ENCODE data around the gene ABI2.

The ABI2 gene

DNA sequence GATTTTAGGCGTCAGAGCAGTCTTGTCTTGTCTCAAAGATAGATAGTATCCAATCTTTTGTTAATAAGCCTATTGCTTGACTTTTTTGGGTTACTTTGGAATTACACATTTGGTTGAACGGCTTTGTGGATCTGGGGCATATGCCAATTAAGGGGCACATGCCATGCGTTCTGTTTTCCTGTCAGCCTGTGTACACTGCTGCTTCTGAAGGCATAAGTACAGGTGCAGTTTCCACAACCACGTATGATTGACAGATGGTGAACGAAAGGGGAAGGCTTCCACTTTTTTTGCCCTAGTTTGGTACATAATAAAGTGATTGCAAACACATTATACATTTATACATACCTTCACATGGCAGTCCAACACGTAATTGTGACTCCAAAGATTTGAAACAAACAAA is 104.6 kb downstream of the ABI2 start:
- no peak for DNase-seq

DNA sequence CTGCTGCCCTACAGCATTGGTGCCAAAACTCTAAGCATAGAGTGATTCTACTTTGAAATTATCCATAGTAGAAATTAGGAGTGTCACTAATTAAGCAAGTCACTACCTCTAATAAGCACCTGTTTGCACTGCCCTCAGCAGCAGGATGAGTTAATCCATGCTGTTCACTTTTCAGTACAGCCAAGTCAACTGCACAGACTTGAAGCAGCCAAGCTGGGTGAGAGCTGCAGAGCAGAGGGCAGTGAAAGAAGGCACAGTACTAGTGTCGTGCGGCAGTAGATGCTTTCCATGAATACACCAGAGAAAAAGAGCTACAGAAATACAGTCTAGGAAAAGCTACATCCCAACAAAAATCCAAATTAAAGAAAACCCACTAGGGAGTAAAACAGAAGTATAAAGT is 108.3 kb downstream of the ABI2 start:
- DNase-seq = no peak

DNA sequence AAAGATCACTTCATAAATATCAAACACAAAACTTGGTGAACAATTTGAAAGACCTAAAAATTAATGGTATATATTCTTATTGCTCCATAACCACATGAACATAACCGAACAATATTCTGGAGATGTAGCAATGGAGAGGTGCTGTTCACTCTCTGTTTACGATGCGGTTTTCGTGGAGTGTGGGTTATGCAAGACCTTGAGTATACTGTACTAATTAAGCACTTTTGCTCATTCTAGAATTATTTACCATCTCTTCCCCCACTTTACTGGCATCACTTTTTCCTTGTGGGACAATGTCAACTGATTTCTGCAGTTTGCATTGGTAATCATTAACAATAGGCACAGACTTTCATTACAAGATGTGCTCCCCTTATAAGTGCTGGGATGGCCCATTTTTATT is 109.3 kb downstream of the ABI2 start:
- no peak for DNase-seq

DNA sequence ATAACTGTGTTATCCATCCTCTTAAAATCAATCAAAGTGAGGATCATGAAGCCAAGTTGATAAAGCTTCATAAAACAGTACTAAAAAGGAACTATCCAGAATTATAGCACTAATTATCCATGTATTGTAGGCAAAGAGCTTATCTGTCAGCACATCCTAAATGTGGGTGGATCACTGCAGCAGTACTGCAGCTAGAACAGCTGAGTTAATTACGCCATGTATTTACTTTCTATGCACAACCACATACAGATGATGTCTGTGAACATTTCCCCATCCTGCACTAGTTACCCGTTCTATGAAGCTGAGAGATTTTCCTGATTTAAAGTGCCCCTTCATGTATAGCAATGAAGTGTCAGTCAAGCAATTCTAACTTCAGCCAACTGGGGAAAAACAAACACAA is 110.3 kb downstream of the ABI2 start:
- peak in 1 of 2 experiments; percentile 20 for DNase-seq

DNA sequence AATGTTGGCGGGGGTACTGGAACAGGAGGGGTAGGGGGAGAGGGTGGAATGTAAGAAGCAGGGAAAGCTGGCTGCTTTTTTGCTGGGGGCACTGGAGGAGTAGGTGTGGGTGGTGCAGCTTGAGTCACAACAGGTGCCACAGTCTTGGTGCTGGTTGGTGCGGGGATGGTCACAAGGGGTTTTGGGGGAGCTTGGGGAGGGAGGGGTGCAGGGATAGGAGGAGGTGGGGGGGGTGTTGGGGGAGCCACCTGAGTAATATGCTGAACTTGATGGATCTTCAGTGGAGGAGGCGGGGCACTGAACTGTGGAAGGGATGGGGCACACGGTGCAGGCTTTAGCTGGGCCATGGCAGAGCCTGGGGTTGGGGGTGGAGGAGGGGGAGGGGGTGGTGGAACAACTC is 112.5 kb downstream of the ABI2 start:
- DNase-seq = no peak

DNA sequence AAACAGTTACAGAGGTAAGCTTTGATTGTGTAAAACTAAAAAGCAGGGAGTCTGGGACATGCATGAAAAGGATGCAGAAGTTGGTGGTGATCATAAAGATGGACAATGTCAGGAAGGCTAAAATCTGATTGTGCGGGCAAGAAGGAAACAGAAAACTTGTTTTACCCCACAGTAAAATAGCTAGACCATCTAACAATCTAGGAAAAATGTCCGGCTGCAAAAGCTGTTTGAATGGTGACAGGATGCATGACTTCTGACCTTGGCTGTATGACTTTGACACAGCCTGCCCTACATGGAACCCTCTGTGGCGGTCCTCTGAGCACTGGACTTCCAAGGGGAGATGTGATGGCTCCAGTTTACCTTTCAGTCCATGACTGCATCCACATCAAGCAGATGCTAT is 113.3 kb downstream of the ABI2 start:
- DNase-seq = no peak

DNA sequence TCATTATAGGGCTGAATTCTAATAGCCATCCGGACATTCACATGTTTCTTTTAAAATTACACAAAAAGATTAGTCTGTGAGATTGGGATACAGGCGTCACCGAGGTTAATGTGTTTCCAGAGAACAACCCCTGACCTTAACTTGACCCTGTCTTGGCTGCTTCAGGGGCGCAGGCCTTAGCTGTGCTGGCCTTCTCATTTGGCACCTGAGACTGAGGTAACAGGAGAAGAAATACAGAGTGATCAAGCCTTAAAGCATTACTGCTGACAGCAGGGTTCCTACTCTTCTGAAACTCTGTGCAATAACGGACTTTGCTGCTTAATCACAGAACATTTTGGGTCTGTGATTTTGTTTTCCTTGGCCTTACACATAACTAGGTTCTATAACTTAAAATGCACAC is 114.3 kb downstream of the ABI2 start:
- DNase-seq = no peak

DNA sequence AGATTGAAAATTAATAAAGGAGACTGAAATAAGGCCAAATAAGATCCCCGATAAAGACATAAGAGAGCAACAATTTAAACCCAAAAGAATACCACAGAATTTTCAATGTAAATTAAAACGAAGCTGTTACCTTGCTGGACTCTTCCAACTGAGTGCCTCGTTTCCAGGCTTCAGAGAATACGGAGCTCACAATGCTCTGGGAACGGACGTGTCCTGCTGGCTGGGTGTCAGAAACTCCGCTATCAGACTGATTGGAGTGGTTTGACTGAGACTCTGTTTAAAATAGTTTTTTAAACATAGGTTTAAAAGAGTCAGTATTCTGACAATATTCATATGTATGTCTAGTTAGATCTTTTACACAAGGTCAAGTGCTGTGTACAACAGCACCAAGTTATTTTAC is 116.5 kb downstream of the ABI2 start:
- no peak for DNase-seq

DNA sequence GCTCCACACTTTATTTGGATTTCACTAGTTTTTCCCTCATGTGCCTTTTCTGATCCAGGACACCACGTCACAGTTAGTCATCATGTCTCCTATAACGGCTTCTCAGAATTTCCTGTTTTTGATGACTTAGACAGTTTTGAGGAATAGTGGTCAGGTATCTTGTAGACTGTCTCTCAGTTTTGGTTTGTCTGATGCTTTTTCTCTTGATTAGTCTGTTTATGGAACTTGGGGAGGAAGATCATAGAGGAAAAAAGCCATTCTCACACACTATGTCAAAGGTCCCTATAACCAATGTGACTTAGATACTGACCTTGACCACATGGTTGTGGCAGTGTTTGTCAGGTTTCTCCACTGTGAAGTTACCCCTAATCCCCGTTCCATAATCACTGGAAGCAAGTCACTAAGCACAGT is 117.9 kb downstream of the ABI2 start:
- no peak for DNase-seq

DNA sequence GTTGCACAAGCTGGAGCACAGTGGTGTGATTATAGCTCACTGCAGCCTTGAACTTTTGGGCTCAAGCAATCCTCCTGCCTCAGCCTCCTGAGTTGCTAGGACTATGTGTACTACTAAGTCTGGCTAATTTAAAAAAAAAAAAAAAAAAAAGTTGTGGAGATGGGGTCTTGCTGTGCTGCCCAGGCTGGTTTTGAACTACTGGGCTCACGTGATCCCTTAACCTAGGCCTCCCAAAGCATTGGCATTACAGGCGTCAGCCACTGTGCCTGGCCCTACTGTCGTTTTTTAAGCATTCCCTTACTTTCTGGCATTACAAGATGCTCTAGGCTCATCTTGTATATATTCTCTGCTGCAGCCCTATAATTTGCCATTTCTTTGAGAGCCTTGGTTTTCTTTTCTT is 118.6 kb downstream of the ABI2 start:
- no peak for DNase-seq

DNA sequence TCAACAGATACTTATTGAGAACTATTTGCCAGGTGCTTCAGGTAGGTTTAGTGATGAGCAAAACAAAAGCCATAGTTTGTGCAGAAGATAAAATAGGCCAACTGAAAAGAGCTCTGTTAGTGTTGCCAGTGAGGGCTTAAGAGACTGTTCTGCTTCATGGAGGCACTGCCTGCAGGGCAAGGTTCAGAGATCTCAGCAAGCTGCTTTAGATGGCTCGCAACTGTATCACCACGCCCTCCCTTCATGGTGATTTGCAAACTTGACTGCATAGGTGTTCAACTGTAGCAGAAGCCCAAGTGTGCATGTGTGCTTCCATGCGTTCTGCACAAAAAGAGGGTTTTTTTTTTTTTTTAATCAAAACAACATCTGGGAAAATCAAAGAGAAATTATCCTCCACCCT is 122.4 kb downstream of the ABI2 start:
- DNase-seq = no peak

DNA sequence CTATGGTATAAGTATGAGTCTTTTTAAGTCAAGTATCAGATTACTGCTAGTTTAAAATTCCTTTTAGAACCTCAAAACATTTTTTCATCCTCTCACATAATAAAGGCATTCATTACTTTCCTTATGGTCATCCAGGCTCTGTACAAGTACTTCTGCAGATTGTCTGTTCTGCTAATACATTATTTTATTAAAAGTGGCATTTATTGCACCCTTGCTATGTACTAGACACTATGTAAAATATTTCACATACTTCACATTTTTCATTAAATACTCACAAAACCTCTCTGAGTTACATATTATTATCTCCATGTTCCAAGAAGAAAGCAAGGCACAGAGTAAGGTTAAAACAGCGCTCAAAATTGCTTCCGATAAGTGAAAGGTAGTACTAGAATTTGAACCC is 122.8 kb downstream of the ABI2 start:
- DNase-seq = no peak

DNA sequence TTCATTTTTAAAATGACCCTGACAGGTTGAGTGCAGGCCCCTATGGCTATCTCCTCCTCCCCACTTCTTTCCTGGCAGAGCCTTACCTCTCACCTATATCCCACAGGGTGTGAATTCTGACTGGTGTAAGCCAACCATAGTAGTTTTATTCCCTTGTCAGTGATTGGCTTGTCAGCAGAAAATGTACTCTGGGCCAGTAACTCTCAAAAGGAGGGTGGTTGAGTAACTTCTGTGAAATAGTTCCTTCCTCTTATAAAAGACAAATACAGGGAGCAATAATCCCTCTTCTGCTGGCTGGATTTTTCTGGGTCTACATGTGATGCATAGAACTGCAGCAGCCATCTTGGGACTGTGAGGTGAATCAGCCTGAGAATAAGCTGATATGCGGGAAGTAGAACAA is 123.5 kb downstream of the ABI2 start:
- DNase-seq = no peak

DNA sequence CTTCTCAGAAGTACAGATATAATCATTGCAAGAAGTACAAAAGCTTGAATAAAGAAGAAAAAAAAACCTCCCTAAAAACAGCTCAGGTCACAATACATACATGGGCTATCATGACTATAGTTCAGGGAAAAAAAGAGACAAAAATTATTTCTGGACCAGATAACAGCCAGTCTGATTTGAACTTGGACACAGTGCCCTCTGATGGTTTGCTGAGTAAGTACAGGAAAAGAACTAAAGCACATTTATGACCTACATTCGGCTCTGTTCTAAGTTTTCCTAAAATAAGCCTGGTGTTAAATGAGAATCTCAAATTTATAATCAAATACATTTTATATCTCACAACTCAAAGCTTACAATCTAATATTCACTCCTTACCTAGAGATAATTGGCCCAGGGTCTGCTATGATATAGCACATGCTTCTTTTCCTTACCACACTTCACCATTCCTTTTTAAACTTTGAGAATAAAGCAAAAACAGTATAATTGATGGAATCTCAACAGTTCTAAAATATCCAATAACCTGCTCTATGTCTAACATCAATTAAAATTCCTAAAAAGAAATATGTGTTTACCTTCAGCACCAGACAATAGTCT is 125.8 kb downstream of the ABI2 start:
- peak in 1 of 2 experiments; percentile 49 for DNase-seq

DNA sequence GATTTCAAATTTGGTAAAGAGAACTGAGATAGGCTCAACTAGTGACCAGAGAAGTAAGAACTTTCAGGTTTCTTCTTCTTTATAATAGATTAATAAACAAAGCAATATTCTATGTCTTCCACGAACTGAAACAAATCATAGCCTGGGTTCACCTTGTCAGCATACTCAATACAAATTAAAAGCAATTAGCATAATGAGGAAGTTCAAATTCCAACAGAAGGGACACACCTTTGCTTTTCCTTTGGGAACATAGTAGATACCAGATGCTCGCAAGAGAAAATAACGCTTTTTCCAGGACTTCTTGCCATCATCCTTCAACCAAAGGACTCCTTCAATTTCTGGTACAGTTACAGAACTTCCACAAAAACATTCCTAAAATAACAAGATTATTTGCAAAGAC is 127.0 kb downstream of the ABI2 start:
- DNase-seq = no peak

DNA sequence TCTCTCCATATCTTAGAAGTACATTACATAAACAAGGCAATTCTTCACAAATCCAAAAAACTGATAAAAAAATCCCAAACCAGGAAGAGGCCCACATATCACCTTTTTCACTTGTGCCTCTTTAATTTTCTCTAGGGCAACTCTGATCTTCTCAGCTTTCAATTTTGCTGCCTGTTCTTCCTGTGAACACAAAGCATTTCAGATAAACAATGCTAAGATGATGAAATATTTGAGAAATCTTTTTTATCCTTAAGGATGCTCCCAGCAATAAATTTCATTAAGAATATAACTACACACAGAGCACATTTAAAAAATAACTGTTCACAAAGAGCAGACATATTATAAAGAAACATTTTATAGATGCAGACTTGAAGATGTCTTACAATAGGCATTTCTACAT is 133.6 kb downstream of the ABI2 start:
- no peak for DNase-seq

DNA sequence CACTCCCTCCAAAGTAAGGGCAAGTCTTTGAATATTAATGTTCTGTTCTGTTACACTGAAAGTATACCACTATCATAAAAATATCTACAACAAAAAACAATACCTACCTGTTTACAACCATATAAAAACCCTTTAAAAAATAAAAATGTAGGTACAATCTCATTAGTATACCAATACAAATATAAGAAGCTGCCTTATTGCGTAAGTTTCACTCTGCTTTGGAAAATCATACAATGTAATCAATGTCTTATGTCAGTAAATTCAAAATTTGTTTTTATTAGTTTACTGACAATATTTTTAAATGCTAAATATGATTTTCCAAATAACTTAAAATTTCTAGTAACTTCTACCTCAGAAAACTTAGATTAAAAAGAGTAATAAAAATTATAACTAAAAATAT is 134.1 kb downstream of the ABI2 start:
- no peak for DNase-seq

DNA sequence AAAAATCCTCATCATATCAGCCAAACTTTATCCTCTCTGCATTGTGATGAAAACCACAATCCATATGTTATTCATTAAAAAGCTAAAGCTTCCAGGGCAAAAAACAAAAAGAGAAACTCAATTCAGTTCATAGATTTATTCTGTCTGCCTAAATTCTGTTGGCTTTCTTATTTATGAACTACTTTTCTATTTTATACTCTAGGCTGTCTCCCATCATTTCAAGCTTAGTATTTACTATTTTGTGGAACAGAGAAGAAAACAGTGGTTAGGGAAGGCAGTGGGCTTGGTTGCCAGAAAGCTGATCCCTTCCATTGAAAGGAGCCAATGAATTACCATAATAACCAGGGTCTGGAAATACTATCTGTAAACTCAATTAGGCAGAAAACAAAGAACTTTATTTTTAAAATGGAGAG is 135.1 kb downstream of the ABI2 start:
- no peak for DNase-seq

DNA sequence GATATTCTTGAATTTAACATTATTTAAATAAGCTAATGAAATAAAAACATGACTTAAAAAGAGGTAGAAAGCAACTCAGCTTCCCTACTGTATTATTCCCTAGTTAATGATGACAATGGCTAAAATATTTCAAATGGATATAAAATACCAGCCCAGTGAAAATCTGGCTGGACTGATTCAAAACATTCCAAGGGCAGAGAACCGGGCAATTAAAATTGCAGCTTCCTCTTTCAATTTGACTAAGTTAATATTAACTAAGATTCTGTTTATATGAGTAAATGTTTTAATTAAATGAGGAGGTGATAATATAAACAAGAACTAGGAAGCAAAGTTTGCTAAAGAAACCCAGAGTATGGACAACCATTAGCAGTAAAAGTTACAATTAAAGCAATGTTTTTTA is 141.4 kb downstream of the ABI2 start:
- no peak for DNase-seq

DNA sequence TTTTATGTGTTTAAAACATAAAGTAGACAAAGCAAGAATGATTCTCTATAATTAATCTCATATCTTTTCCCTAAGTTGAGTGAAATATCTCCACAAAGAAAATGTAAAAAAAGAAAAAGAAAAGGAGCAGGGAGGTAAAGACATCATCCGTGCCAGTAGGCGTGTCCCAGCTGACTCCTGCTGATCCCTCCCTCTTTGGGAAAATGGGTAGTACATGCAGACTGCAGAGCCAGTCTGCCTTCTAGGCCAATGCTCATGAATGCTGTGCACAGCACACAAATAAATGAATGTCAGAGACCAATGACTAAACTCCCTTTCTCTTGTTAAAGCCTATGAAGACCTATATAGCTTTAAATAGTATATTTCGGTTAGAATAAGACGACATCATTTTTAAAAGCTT is 142.2 kb downstream of the ABI2 start:
- no peak for DNase-seq

DNA sequence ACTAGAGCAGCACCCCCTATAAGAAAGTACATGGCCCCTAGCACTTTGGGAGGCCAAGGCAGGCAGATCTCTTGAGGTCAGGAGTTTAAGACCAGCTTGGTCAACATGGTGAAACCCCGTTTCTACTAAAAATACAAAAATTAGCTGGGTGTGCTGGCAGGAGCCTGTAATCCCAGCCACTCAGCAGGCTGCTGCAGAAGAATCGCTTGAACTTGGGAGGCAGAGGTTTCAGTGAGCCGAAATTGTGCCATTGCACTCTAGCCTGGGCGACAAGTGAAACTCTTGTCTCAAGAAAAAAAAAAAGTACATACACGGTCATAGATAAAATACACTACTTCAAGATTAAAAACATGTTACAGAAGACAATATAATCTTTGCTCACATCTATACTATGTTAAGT is 143.1 kb downstream of the ABI2 start:
- DNase-seq = no peak

DNA sequence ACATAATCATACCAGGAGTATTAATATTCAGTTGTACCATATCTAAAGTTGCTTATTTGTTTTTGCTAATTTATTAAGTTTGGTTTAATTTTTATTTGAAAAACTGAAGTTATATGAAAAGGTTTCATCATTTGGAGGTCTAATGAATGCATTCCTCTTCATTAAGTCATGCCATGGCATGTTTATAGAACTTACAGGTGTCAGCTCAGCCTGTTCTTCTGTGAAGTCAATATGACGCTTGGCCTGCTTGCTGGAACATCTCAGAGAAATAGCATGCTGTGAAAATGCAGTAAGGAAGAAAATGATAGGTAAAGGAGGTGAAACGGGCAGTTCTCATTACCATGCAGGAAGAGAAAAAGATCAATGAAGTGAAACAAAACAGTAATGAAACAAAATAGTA is 148.7 kb downstream of the ABI2 start:
- DNase-seq = no peak

DNA sequence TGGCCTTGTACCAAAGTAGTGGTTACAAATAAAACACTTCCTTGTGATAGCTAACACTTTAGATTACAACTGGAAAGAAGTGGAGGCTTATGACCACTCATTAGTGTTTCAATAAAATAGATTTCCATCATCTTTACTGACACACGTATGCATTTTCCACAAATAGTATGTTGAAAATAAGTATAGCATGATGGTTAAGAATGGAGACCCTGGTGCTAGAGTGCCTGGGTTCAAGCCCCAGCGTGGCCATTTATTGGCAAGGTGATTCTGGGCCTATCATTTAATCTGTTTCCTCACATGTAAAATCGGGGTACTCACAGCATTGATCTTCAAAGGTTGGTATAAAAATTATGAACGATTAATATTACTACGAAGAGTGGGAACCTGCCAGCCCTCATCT is 152.4 kb downstream of the ABI2 start:
- no peak for DNase-seq

DNA sequence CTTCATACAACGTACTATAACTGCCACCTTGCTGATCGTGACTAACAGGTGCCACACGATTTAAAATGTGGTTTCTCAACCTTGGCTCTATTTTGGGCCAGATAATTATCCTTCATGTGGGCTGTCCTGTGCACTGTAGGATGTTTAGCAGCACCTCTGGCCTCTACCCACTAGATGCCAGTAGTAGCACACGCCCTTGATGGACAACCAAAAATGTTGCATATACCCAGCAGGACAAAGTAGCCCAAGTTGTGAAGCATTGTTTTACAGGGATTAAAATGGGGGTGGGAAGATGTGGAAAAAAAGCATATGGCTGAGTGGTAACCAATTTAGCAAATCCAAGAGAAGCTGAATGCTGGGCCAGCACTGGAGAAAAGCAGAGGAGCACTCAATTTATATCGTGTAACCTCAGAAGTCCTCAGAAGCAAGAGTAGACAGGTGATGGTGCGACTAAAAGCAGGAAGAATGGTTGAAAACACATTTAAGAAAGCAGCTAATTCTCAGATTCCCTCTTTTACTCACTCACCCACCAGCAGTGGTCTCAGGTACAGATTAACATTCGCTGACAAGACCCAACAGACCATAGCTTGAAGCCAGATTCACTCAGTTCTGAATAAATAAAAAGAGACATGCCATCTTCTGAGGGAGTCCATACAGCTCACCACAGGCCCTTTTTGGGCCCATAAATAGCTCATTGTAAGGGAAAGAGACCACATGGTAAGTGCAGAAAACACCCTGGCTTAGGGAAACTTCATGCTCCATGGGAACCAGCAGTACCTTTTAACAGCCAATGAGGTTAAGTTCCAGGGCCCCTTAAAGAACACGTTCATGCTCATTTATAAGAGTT is 156.3 kb downstream of the ABI2 start:
- no peak for DNase-seq

DNA sequence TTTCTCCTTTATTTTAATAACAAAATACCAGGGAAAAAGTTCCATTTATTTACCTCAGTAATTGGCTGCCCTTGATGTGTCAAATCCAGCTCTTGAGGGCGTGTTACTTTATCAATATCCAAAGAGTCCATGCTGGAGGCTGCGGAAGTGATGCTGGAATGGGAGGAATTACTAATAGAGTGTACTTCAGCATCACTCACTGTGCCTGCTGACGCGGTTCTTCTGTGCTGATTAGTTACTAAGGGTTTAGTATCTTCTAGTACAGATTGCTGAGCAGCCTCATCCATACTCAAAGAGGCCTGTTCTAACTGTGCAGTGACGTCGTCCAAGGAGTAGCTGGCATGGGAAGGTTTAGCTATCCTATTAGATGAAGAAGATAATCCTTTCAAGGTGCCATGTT is 161.3 kb downstream of the ABI2 start:
- DNase-seq = no peak

Data from NCI-H2081 (cell line).